NCI-H510A treated with DMSO at 0.1 percent for 48 hours (cell line): ENCODE measurements around the gene CYTH1.
"Not testable (repeated sequence)": the region's sequence is repeated elsewhere in the genome, so short reads cannot be mapped to it uniquely, and the experiment has no call there.

Source experiments
- DNase-seq: peaks from one replicate; lab custom pipeline; 2025; lab: John Stamatoyannopoulos, UW

CYTH1 gene

DNA sequence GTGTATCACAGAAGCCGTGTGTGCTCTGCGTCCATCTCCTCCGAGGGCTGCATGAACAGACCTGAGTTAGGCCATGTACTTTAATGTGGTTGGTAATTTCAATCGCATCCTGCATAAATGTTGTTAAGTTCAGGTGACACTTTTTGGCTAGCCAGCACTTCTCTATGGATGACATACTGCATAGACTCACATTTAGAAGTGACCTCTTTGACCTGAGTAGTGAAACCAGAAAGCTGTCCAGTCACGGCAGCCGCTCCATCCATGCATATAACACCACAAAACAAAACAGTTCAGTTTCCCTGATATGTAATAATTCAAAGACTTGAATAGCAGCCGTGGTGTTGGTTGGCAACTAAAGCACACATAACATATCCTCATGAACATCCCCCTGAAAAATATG, 94.1 kb downstream of the CYTH1 start:
- no peak for DNase-seq

DNA sequence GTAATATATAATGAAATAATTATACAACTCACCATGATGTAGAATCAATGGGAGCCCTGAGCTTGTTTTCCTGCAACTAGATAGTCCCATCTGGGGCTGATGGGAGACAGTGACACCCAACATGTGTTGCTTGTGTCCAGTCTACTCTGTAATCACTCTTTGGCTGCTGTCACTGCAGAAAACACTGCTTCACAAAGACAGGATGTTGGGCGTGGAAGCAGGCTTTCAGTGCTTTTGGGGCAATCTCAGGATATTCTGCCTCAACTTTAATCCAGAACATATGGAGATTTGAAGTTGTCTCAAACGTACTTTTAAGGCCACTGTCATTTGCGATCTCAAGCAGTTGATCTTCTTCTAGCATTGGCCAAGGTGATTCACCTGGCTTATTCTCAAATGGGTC, 94.9 kb downstream of the CYTH1 start:
- DNase-seq, result no peak

DNA sequence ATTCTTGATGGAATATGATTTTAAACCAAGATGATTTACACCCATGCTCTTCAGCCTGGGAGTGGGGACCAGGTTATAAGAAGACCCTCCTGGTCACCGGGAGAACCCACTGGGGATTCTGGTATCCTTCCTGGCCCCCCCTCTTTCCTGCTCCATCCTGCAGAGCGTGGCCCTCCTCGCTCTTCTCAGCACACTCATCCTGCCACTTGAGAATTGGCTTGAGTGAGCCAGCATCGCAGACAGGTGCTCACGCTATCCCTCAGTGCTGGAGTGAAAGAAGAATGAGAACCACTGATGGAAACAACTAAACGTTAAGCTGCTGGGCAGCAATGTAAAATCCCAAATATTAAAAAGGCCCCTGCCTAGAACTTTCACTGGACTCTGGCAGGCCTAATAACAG, 98.0 kb downstream of the CYTH1 start:
- DNase-seq, result peak; percentile 29

DNA sequence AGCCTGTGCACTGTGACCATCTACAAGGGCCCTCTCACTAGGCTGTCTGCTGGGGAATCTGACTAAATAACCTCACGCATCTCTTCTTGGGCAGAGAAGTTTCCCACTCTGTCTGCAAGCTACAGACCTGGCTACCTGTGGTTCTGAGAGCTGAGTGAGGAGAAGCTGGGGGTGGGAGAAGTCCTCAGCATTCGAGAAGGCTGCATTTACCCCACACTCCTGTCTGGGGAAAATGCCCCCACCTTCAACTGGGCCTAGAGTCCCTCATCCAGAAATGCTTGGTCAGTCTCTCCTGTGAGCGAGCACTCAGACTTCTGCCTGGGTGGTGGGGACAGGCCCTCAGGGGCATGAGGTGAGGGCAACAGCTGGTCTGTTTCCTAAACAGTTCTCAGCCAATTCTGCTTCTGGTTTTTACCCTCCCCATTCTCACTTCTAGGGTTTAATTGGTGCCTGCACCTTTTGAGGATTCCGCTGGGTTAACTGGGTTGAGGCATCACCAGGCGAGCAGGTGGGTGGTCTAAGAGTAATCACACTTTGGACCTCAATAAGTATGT, 98.6 kb downstream of the CYTH1 start:
- no peak for DNase-seq

DNA sequence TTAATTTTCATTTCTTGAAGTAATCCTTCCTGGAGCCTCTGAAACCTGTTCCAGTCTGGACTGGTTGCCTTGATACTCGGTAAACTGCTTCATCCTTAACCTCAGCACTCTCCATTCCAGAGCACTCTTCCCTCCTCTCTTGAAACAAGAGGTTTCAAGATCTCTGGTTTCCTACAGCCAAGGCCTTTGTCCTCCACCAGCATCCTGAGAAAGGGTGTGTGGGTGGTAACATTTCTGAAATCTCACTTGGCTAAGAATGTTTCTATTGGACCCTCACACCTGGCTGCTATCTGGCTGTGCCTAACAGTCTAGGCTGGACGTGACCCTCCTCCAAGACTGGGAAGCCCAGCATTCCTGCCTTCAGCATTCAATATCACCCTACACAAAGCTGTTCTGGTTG, 99.7 kb downstream of the CYTH1 start:
- DNase-seq, result no peak

DNA sequence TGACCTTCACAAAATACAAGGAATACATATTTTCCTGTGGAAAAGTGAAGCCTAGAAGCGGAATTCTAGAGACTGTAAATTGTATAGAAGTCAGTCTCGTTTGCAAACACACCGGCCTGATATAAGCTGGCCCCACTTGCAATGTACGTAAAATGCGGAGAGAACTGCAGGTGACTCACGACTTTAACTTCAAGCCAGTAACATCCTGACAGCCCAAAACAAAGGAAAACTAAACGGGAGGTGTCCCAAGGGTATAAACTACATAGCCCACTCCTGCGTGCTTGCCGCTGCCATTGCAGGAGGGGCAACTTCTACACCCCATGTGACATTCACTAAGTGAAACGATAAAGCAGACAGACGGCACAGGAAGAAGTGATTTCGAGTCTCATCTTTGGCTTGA, 101.6 kb downstream of the CYTH1 start:
- no peak for DNase-seq

DNA sequence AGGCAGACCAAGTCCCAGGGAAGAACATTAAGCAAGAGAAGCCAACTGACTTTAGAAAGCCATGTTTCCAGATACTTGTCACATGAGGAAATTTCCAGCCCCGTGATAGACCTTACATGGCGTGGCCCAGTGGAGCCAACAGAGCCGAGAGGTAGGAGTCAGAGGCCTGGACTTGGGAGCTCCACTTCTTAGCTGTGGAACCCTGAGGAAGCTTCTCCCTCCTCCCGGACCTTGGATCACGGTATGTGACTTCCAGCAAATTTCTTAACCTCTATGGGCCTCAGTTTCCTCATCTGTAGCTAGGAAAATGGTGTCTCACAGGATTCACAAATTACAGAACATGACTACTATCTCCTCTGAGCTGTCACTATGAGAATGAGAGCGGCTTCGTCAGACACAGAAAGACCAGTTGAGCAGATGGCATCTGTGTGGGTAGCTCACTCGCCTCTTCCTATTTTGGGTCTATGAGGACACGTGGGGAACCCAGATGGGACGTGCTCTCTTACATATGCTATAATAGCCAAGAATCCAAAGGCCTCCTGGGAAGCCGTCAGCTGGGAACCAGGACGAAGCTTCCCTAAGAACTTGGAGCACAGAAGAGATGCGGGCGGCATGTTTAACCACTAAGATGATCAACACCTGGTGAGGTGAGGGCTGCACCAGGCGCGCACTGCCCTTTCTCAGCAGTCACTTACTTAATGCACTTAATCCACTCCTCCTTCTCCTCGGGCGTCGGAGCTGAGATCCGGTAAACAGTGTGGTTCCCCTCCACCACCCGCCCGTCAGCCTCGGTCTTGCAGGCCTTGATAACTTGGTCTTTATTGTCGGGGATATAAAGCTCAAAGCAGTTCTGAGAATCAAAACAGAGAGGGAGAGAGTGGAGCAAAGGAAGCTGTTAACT, 102.3 kb downstream of the CYTH1 start:
- DNase-seq, result no peak

DNA sequence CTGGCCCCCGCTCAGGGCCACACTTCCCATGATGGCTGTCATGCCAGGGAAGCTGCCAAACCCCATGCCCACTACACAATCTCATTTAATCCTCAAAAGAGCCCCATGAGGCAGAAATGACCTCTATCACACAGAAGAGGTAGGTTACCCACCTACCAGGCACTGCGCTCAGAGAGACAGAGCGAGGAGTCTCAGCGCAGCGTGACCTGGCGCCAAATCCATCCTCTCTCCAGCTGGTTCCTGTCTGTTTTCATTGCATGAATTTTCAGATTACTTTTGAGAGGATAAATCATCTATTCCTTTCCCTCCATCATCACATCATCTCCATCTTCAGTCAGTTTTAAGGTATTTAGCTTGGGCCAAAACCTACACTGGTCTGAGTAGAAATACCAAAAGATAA, 103.4 kb downstream of the CYTH1 start:
- DNase-seq, result no peak

DNA sequence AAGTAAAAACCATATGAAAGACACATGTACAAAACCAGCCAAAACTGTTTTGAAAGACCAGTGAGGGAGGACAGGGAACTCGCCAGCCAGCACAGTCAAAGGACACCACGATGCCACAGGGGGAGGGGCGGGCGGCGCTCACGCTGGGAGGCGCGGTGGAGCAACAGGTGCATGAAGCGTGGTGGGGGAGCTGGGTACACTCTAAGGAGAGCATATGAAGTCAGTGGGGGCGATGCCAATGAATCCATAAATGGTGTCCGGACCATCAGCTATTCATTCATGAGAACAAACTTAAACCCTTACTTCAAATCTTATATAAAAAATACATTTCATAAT, 103.9 kb downstream of the CYTH1 start:
- DNase-seq, result no peak

DNA sequence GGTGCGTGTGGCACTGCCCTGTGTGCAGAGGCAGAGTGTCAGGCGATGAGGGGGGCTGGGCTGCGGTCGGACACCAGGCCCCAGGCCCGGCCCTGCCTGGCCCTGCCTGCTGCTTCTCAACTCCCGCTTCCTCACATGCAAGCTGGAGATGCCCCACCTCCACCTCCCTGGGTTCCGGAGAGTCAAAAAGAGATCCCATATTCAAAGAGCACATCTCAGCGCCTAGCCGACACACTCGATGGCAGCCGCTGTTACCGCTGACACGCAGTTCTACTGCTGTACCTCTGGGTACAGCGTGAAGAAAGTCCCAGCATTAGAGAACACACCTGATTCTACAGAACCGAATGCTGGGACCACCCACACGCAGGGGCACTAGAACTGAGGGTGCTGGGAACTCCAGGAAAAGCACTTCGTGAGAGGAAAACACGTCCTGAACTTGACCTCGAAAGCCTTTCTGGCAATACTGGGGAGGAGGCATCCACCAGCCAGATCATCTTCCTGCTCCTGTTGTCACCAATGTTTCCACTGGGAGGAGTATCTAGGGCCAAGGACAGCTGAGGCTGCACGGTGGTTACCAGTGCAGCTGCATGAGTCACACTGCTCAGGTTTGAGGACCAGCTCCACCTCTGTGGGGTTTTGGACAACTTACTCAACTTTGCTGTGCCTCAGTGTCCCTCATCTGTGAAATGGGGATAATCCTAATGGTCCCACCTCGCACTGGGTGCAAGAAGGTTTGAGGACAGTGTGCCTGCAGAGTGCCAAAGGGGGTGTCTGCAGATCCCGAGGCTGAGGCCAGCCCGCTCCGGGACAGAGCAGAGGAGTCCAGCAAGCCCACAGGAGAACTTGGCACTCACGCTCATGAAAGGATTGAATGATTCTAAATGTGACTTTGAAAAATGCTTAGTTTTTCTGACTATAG, 104.5 kb downstream of the CYTH1 start:
- DNase-seq, result no peak

DNA sequence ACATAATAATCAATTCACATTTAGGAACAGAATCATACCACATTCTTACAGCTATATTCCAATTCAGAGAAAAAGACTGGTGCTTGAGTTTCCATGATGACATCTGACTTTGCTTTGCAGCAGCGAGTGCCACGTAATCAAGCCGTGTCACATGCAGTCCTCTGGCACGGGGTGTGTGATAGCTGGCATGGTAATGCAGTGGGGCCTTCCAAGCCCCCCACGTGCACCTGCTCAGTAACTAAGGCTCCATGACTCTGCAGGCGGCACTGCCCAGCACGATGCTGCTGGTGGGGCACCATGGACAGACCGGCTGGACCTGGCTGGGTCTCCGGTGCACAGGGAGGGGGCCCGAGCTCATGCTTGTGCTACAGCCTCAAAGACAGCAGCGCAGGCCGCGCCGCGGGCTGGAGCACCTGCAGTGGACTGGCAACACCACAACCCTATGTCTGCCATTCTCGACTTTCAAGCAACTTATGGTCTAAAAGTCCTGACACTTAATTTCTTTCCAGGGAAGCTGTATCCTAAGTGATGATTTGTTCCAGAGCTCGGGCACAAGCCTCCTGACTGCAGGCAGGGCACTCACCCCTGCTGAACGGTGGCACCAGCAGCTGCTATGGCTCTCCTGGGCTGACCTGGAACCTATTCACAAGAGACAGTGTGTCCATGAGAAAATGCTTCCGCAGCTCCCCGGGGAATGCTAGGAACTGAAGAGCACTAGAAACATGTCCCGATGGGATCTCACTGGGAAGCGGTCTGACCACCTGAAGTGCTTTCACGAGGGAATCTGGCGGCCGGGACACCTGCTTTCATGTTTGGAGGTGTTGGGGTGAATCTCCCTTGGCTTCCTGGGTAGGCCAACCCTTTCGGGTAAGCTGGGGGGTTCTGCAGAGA, 105.4 kb downstream of the CYTH1 start:
- no peak for DNase-seq

DNA sequence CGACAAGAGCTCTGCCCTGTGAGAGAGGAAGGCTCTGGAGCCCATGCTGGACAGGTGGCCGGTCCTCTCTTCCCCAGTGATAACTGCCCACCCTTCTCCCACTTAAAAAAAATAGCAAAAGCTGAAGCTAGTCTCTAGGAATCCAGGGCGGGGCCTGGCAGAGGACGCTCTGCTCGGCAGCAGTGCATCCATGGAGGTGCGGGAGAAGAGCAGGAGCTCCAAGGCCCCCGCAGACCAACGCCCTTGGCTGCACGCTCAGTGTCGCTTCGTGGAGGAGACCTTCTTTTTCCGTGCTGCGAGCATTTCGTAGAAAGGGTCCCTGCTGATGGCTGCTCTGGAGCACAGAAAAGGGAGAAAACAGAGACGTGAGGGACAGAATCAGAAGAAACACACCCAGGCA, 106.2 kb downstream of the CYTH1 start:
- no peak for DNase-seq

DNA sequence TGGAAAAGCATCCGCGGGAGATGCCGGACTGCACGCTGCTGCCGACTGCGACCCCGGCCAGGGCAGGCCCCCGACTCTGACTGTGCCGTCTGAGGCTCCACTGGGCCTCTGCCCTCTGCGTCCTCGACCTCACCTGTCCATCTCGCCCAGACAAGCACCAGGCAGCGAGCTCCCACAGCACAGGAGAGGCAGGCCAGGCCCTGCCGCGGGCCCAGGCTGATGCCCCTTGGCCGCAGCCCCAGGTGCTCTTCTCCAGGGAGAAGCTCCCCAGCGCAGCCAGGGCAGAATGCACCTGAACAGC, 106.8 kb downstream of the CYTH1 start:
- no peak for DNase-seq

DNA sequence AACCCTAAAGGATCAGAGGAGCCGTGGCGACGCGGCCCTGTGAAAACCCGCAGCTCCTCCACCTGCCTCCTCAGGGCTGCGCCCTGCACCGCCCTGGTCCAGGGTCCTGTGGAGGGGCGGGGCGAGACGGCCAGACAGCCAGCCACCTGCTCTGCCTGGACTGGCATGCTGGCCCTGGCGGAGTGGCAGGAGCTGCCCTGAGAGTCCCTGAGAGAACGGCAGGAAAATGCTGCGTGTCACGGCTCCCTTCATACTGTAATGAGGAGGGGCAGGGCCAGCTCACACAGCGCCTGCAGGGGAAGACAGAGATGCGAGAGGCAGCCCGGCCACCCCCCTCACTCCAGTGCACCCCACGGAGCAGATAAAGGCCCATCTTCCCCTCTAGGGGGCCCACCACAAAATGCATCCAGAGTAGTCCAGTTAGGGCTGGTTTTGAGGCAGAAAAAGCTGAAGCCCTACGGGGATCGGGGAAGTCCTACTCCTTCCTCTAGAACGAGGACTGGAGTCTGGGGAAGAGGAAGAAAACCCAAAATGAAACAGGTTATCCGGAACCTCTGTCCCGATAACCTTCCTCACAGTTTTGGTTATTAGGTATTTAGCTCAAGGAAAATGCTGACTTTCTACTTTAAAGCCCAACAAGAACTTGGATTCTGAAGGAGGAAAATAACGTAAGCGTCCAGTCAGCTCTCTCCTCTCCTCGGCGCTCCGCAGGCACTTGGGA, 107.3 kb downstream of the CYTH1 start:
- no peak for DNase-seq

DNA sequence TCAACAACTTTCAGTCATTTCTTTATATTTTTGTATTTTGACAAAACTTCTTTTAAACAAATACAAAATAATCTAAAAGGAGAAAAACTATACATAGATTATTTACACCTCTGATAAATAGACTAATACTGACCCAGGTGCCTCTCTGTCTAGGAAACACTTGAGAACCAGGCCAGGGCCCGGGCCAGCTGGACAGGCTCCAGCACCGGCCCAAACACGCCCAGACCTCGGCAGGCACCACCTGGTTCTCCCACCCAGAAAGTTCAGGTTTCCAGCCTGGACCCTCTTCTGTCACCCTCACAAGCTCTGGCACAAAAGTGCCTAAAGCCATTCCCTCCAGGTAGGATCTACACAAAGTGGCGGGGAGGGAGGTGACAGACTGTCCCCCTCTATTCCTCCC, 107.9 kb downstream of the CYTH1 start:
- DNase-seq, result no peak

DNA sequence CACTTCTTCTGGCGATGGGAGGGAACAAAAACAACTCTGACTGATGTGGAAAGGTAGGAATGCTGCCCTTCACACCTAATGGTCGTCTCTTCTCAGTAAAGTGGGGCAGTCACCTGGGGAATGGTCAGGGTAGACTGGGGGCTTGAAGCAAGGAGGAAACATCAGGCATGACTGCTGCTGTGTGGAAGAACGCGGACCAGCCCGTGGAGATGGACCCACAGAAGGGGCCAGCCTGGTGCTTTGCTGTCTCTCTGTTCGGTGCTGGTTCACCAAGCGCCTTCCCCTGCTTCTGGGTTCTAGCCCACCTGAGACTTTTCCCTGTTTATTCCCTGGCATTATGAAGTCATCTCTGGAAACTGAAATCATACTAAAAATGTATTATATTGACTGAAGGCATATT, 108.7 kb downstream of the CYTH1 start:
- no peak for DNase-seq

DNA sequence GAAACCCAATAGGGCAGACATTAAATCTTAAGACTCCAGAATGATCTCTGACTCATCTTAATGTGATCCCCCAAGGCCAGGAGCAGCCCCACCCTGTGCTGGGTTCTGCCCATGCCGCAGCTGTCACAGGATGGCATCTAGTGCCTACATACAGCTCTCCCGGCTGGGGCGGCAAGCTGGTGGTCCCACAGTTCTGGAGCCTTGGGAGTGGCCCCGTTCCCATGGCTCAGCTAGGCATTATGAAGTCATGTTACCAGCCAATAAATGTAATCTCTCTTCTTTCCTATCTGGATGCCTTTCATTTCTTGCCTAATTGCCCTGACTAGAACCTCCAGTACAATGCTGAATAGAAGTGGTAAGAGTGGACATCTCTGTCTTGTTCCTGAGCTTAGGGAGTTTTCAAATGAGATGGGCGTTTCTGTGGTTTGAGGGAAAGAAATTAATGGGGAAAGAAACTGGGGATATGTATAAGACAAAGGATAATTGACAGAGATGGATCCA, 109.2 kb downstream of the CYTH1 start:
- DNase-seq, result no peak

DNA sequence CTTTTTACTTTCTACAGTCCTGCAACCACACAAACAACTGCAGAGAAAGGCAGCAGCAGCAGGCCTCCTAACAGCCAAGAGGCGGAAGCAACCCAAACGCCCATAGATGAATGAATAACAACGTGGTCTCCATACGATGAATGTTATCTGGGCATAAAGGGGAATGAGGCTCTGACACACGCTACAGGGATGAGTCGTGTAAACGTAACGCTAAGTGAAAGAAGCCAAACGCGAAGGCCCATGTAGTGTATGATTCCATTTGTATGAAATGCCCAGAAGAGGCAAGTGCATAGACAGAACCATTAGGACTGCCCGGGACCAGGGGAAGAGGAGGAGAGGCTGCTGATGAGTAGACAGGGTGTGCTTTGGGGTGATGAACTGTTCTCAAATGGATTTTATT, 110.1 kb downstream of the CYTH1 start:
- no peak for DNase-seq

DNA sequence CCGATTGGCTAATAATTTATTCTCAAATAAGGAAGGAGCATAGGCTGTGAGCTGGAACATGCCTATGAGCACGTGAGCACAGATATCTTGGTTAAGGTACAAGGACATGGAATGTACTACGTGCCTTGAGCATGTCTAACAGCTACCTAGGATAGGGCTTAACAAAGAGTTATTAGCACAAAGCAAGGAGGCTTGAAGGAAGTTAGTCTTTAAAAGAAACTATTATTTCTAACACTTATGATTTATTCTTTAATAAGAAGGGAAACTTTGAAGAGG, 110.4 kb downstream of the CYTH1 start:
- not testable (repeated sequence) for DNase-seq

DNA sequence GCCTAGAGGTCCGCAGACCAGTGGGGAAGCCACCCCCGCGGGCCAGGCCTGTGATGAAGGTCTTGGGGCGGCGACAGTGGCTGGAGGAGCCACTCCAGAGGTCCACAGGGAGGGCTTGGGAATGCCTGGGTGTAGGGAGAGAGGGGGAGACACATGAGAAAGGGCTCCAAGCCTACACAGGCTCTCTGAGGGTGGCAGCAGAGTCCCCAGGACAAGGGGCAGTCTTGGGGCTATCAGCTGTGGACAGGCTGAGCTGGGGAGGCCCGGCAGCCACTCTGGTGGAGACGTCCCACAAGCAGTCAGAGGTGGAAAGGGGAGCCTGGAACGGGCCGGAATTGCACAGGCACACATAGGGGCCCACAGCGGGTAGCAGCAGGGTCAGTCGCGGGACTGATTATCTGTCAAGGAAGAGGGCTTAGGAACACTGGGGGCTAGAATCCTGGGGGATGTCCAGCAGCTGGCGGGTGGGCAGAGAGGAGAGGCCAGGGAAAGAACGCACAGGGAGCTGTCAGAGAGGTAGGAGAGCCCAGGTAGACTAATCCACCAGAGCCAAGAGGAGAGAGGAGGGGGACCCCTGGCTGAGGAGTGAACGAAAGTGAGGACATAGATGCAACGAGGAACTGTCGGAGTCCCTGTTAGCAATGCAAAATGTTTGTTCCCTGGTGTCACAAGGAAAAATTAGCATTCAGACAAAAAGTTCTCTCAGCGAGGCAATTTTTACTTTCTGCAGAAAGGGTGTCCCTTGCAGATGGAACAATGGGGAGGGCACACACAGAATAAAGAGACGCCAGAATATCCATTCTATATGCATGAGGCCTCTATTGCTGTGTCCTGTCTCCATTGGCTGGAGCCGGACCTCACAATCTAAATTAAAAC, 111.0 kb downstream of the CYTH1 start:
- no peak for DNase-seq
